HCT116 (cell line): ENCODE results near the gene KNOP1. TPM values are rescaled to one million over a fixed set of nuclear protein-coding genes. Genes with fewer than 3 reads are reported as not detected.

Source experiments
- ATAC-seq: fragments of 200-7000 bp; cut with Tn5 transposase; 2 replicates; pipeline ENCODE4 v1.9.1; 2020; ENCODE audit warnings: mild to moderate bottlenecking, moderate library complexity
- BruUV-seq: library from RNA; stranded (reverse); fragments of 400-500 nt; replicated peaks from 2 replicates; lab custom pipeline; 2021; lab: Mats Ljungman, UMichigan
- CTCF ChIA-PET: fragments of 300-600 bp; sonication (Branson Sonifier 250); formaldehyde crosslinking; loops from one replicate; lab custom pipeline; 2021; ENCODE audit warnings: antibody characterized with exemption; lab: Charles Lee
- POLR2A ChIA-PET: fragments of 300-600, 350-600 bp; sonication (Branson Sonifier 250); formaldehyde crosslinking; loops from one replicate; lab custom pipeline; 2021; ENCODE audit warnings: antibody characterized with exemption; lab: Charles Lee
- RAD21 ChIA-PET, 2 experiments: fragments of 300-600 bp; sonication (Branson Sonifier 250); formaldehyde crosslinking; loops; one replicate each; lab custom pipeline; 2023; ENCODE audit warnings: low total read pairs in 2 of 2; ENCODE audit not compliant: uncharacterized antibody in 2 of 2, unreplicated experiment in 2 of 2, low non-redundant PET in 1 of 2; lab: Charles Lee
- DNase-seq: peaks from one replicate; pipeline ENCODE4 v3.0.0-alpha.2; 2010; ENCODE audit warnings: low read depth, low spot score
- H2AFZ ChIP-seq: fragments of 200-600 bp; shearing (Covaris generic), sonication (generic); 2 replicates; pipeline ENCODE4 v1.6.1; 2017; ENCODE audit warnings: low read depth, mixed run types, mixed read lengths, antibody characterized with exemption, low read length; ENCODE audit not compliant: poor library complexity, severe bottlenecking
- H3K27ac ChIP-seq: 2 replicates; pipeline ENCODE4 v1.5.1; 2012; ENCODE audit warnings: low read depth, low read length
- H3K27me3 ChIP-seq: fragments of 200-600 bp; sonication (generic); 2 replicates; pipeline ENCODE4 v1.6.1; 2016; ENCODE audit warnings: mixed run types, low read length, mixed read lengths; ENCODE audit not compliant: insufficient read depth
- H3K36me3 ChIP-seq, 2 experiments: fragments of 200-500 bp in 1 of 2; fragments of 200-600 bp in 1 of 2; sonication (Bioruptor generic) in 1 of 2; sonication (generic) in 1 of 2; 2 replicates each; pipeline versions ENCODE4 v1.5.1 to v1.6.1; 2014 to 2016; ENCODE audit warnings: low read length in 2 of 2, inconsistent platforms in 1 of 2, mixed read lengths in 1 of 2, mixed run types in 1 of 2; ENCODE audit not compliant: insufficient read depth in 2 of 2, control insufficient read depth in 1 of 2
- H3K4me1 ChIP-seq, 2 experiments: fragments of 200-600 bp in 1 of 2; sonication (generic) in 1 of 2; 2 replicates each; pipeline versions ENCODE4 v1.5.1 to v1.6.1; 2012 to 2017; ENCODE audit warnings: low read length in 2 of 2, inconsistent platforms in 1 of 2, mild to moderate bottlenecking in 1 of 2, mixed read lengths in 1 of 2, mixed run types in 1 of 2, moderate library complexity in 1 of 2; ENCODE audit not compliant: insufficient read depth in 2 of 2, control insufficient read depth in 1 of 2
- H3K4me2 ChIP-seq: fragments of 200-600 bp; sonication (generic); 2 replicates; pipeline ENCODE4 v1.6.1; 2017; ENCODE audit warnings: mixed run types, low read length, mixed read lengths
- H3K4me3 ChIP-seq, 2 experiments: fragments of 200-600 bp in 1 of 2; sonication (generic) in 1 of 2; replicated peaks in 1 of 2; 2 replicates each; pipeline ENCODE4 v1.5.1; 2011 to 2016; ENCODE audit warnings: low read length in 2 of 2, control low read depth in 1 of 2, low read depth in 1 of 2, mild to moderate bottlenecking in 1 of 2, mixed read lengths in 1 of 2, mixed run types in 1 of 2
- H3K79me2 ChIP-seq: fragments of 200-600 bp; sonication (generic); 2 replicates; pipeline ENCODE4 v1.6.1; 2017; ENCODE audit warnings: mild to moderate bottlenecking, mixed run types, low read length, moderate library complexity, mixed read lengths; ENCODE audit not compliant: insufficient read depth
- H3K9ac ChIP-seq: fragments of 200-600 bp; sonication (generic); 2 replicates; pipeline ENCODE4 v1.6.1; 2016; ENCODE audit warnings: low read length, mixed read lengths
- H3K9me2 ChIP-seq: fragments of 200-600 bp; sonication (generic), shearing (Covaris generic); 2 replicates; pipeline ENCODE4 v1.6.1; 2017; ENCODE audit warnings: mixed run types, mild to moderate bottlenecking, moderate library complexity; ENCODE audit not compliant: insufficient read depth
- H3K9me3 ChIP-seq, 2 experiments: fragments of 200-500 bp in 1 of 2; fragments of 200-600 bp in 1 of 2; sonication (Bioruptor generic) in 1 of 2; sonication (generic) in 1 of 2; 2 replicates each; pipeline ENCODE4 v1.6.1; 2014 to 2017; ENCODE audit warnings: low read length in 2 of 2, mixed read lengths in 2 of 2, inconsistent platforms in 1 of 2, low read depth in 1 of 2, mild to moderate bottlenecking in 1 of 2, mixed run types in 1 of 2, moderate library complexity in 1 of 2; ENCODE audit not compliant: control insufficient read depth in 1 of 2, insufficient read depth in 1 of 2
- H4K20me1 ChIP-seq: fragments of 200-600 bp; sonication (generic), shearing (Covaris generic); 2 replicates; pipeline ENCODE4 v1.6.1; 2017; ENCODE audit warnings: mixed run types, mild to moderate bottlenecking, moderate library complexity; ENCODE audit not compliant: insufficient read depth
- CBX3 ChIP-seq: IDR thresholded peaks from 2 replicates; pipeline ENCODE4 v1.6.1; 2012; ENCODE audit warnings: low read depth
- CEBPB ChIP-seq: IDR thresholded peaks from 2 replicates; pipeline ENCODE4 v1.6.1; 2012; ENCODE audit warnings: low read depth
- EGR1 ChIP-seq: IDR thresholded peaks from 2 replicates; pipeline ENCODE4 v1.6.1; 2012; ENCODE audit warnings: low read depth
- ELF1 ChIP-seq: IDR thresholded peaks from 2 replicates; pipeline ENCODE4 v1.6.1; 2012; ENCODE audit warnings: low read depth, borderline replicate concordance
- EZH2 ChIP-seq: fragments of 200-600 bp; sonication (generic); IDR thresholded peaks from 2 replicates; pipeline ENCODE4 v1.6.1; 2017; ENCODE audit warnings: antibody characterized with exemption, mixed run types
- FOSL1 ChIP-seq: IDR thresholded peaks from 2 replicates; pipeline ENCODE4 v1.6.1; 2012; ENCODE audit warnings: low read depth
- JUND ChIP-seq: IDR thresholded peaks from 2 replicates; pipeline ENCODE4 v1.6.1; 2012
- POLR2AphosphoS5 ChIP-seq: IDR thresholded peaks from 2 replicates; pipeline ENCODE4 v1.6.1; 2011; ENCODE audit warnings: mild to moderate bottlenecking, low read depth, low read length, moderate library complexity
- RAD21 ChIP-seq: IDR thresholded peaks from 2 replicates; pipeline ENCODE4 v1.6.1; 2012; ENCODE audit warnings: low read depth, mild to moderate bottlenecking
- SP1 ChIP-seq: IDR thresholded peaks from 2 replicates; pipeline ENCODE4 v1.6.1; 2012; ENCODE audit warnings: low read depth
- ZFX ChIP-seq: fragments of 450-650 bp; IDR thresholded peaks from 2 replicates; pipeline ENCODE4 v1.6.1; 2017
- ZNF274 ChIP-seq: fragments of 200-500 bp; sonication (Bioruptor generic); IDR thresholded peaks from 2 replicates; pipeline ENCODE4 v1.6.1; 2014; ENCODE audit warnings: mild to moderate bottlenecking, low read depth, low read length, inconsistent platforms
- intact Hi-C: fragments of 100-400 bp; cut with micrococcal nuclease; formaldehyde crosslinking; loops from 2 replicates; pipeline ENCODE4 v1.10.0; 2022
- total RNA-seq: library from RNA; stranded (reverse); gene quantifications from one replicate; pipeline ENCODE4 v1.2.1, GENCODE V29; 2021; ENCODE audit not compliant: unreplicated experiment
- TF ChIP-seq, protein P1 (sequence below): IDR thresholded peaks from 2 replicates; pipeline ENCODE4 v1.6.1; 2012
- TF ChIP-seq, protein P2 (sequence below), 3 experiments: fragments of 200-600 bp in 1 of 3; sonication (generic) in 1 of 3; IDR thresholded peaks in 2 of 3; conservative IDR thresholded peaks in 1 of 3; 2 replicates each; pipeline ENCODE4 v1.5.1; 2012 to 2017; ENCODE audit warnings: low read depth in 2 of 3, low read length in 2 of 3, antibody characterized with exemption in 1 of 3, borderline replicate concordance in 1 of 3, control low read depth in 1 of 3, mild to moderate bottlenecking in 1 of 3, mixed read lengths in 1 of 3, mixed run types in 1 of 3, moderate library complexity in 1 of 3; ENCODE audit not compliant: insufficient read depth in 1 of 3

The KNOP1 gene
- total RNA-seq, 1 experiment from 2014 or later: 34.6 TPM

DNA sequence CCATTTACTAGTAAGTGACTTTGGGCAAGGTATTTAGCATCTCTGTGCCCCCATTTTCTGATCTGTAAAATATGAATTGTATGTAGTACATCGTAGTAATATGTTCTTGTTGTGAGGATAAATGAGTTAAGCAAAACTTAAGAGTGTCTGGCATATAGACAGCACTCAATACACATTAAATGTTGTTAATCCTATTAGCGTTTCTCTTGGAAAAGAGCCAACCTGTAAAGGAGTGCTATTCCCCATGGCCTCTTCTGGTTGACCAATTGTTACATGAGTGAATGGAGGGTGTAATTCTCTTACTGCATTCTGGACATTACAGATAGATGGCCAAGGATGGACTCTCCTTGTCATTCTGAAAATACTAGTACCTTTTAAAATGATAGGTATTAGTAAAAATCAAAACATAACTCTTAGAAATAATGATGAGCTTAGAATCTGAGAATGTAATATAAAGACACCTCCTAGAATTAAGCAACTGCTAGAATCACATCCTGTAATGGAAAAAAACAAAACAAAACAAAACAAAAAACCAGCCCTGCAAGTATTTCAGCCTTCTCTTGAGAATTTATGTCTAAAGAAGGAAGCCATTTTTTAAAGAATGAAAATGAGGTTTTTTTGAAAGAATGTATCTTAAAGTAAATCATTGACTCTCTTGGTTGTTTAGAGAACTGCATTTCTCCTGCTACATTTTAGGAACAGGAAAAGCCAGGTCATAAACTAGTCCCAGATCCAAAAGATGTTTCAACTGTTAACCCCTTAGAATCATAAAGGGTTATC lies 30.6 kb upstream of the KNOP1 start:
- no peaks in the 10 kb centered on the region for H3K9me2 ChIP-seq
- no peaks in the 10 kb centered on the region for H3K36me3 ChIP-seq
- H3K79me2 ChIP-seq: no peaks in the 10 kb centered on the region
- no peaks in the 10 kb centered on the region for H3K9me3 ChIP-seq
- DNase-seq (no peak), ATAC-seq (no peak)
- no peak overlapping the region for H3K9ac ChIP-seq
- intact Hi-C loops: no loop called here
- H2AFZ ChIP-seq: no peak overlapping the region
- no peaks in the 10 kb centered on the region for H3K27me3 ChIP-seq
- ChIA-PET CTCF (no interaction called here), POLR2A (no interaction called here), RAD21 (no interaction called here)
- TF ChIP-seq, protein P1, sequence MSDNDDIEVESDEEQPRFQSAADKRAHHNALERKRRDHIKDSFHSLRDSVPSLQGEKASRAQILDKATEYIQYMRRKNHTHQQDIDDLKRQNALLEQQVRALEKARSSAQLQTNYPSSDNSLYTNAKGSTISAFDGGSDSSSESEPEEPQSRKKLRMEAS: no peak
- TF ChIP-seq EZH2: no peak
- no peak for TF ChIP-seq CBX3
- no peak for TF ChIP-seq POLR2AphosphoS5
- TF ChIP-seq ELF1: no peak
- TF ChIP-seq RAD21: no peak
- no peak for TF ChIP-seq CEBPB
- no peak for TF ChIP-seq ZNF274
- TF ChIP-seq SP1: no peak
- no peaks in the 10 kb centered on the region for H4K20me1 ChIP-seq
- H3K27ac ChIP-seq: no peak overlapping the region
- H3K4me3 ChIP-seq: no peak overlapping the region
- BruUV-seq: no TSS peak
- no peaks in the 10 kb centered on the region for H3K4me1 ChIP-seq
- no peak overlapping the region for H3K4me2 ChIP-seq

DNA sequence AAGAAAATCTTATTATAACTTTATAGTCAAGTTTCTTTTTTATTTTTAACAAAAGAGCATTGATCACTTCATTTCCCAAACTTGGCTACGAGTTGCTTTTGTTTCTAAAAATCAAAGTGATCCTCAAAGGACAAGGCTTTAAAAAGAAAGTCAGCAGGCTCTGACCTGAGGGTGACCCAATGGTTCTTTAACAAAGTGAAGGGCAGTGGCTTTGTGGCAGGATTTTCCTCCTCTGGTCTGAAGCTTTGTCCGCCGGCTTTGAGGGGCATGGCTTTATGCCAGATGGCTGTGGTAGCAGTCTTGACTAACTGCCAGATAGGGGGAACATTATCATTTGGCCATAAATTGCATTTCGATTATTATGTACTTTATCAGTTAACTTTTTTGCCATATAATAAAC lies 28.5 kb upstream of the KNOP1 start:
- no peak overlapping the region for H3K9ac ChIP-seq
- ChIA-PET RAD21 (no interaction called here), CTCF (no interaction called here), POLR2A (no interaction called here)
- DNase-seq: no peak
- H3K27me3 ChIP-seq: no peaks in the 10 kb centered on the region
- no peaks in the 10 kb centered on the region for H3K9me2 ChIP-seq
- no peaks in the 10 kb centered on the region for H3K36me3 ChIP-seq
- H4K20me1 ChIP-seq: no peaks in the 10 kb centered on the region
- H3K9me3 ChIP-seq: no peaks in the 10 kb centered on the region
- no TSS peak for BruUV-seq
- ATAC-seq: no peak
- H2AFZ ChIP-seq: no peak overlapping the region
- H3K79me2 ChIP-seq: no peaks in the 10 kb centered on the region
- TF ChIP-seq, protein P2, sequence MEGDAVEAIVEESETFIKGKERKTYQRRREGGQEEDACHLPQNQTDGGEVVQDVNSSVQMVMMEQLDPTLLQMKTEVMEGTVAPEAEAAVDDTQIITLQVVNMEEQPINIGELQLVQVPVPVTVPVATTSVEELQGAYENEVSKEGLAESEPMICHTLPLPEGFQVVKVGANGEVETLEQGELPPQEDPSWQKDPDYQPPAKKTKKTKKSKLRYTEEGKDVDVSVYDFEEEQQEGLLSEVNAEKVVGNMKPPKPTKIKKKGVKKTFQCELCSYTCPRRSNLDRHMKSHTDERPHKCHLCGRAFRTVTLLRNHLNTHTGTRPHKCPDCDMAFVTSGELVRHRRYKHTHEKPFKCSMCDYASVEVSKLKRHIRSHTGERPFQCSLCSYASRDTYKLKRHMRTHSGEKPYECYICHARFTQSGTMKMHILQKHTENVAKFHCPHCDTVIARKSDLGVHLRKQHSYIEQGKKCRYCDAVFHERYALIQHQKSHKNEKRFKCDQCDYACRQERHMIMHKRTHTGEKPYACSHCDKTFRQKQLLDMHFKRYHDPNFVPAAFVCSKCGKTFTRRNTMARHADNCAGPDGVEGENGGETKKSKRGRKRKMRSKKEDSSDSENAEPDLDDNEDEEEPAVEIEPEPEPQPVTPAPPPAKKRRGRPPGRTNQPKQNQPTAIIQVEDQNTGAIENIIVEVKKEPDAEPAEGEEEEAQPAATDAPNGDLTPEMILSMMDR (IDR thresholded peaks at IDR 0.05 in 2 of 3, conservative IDR thresholded peaks at IDR 0.05 in 1 of 3; ENCODE audit: borderline replicate concordance in 1 of 3, insufficient read depth in 1 of 3, low read depth in 2 of 3, low read length in 2 of 3): no peak
- TF ChIP-seq FOSL1 (no peak), JUND (no peak), SP1 (no peak), ZFX (no peak), EGR1 (no peak)
- no peaks in the 10 kb centered on the region for H3K4me1 ChIP-seq
- no peak overlapping the region for H3K4me3 ChIP-seq
- H3K27ac ChIP-seq: no peak overlapping the region
- intact Hi-C loops: no loop called here
- no peak overlapping the region for H3K4me2 ChIP-seq
